CD14-positive monocyte (primary cell): ENCODE measurements around the gene COL6A6. TPM values are rescaled to one million over a fixed set of nuclear protein-coding genes. Genes with fewer than 3 reads are reported as not detected.

Source experiments
- DNase-seq, 3 donors: peaks; one replicate each; pipeline ENCODE4 v3.0.0-alpha.2; 2011 to 2022
- H2AFZ ChIP-seq: 2 replicates; pipeline ENCODE4 v1.6.0; 2012; ENCODE audit warnings: mild to moderate bottlenecking, low read depth, low read length, inconsistent platforms; ENCODE audit not compliant: insufficient read depth, poor library complexity, severe bottlenecking
- H3K27ac ChIP-seq, 2 donors: 1 replicate in 1 of 2; 2 replicates in 1 of 2; pipeline ENCODE4 v1.5.1; 2012 to 2013; ENCODE audit warnings: low read length in 2 of 2, control low read depth in 1 of 2, inconsistent platforms in 1 of 2, low read depth in 1 of 2, mild to moderate bottlenecking in 1 of 2
- H3K27me3 ChIP-seq, 2 donors: one replicate each; pipeline versions ENCODE4 v1.6.0 to v1.6.1; 2011 to 2013; ENCODE audit warnings: low read length in 2 of 2; ENCODE audit not compliant: control insufficient read depth in 2 of 2, insufficient read depth in 2 of 2
- H3K36me3 ChIP-seq, 2 donors: replicated peaks in 1 of 2; 1 replicate in 1 of 2; 2 replicates in 1 of 2; pipeline versions ENCODE4 v1.5.1 to v1.6.1; 2012 to 2013; ENCODE audit warnings: low read length in 2 of 2, control low read depth in 1 of 2, inconsistent platforms in 1 of 2, mild to moderate bottlenecking in 1 of 2; ENCODE audit not compliant: insufficient read depth in 2 of 2, control insufficient read depth in 1 of 2
- H3K4me1 ChIP-seq, 2 donors: 1 replicate in 1 of 2; 2 replicates in 1 of 2; pipeline versions ENCODE4 v1.5.1 to v1.6.1; 2012 to 2013; ENCODE audit warnings: low read length in 2 of 2, control low read depth in 1 of 2, inconsistent platforms in 1 of 2, mild to moderate bottlenecking in 1 of 2, moderate library complexity in 1 of 2; ENCODE audit not compliant: insufficient read depth in 2 of 2, control insufficient read depth in 1 of 2
- H3K4me2 ChIP-seq: replicated peaks from 2 replicates; pipeline ENCODE3; 2012; ENCODE audit warnings: low read length, moderate library complexity, mild to moderate bottlenecking; ENCODE audit not compliant: poor library complexity, severe bottlenecking; ENCODE audit errors: extremely low read depth
- H3K4me3 ChIP-seq, 3 experiments: fragments of 200-600 bp in 1 of 3; sonication (generic) in 1 of 3; replicated peaks in 1 of 3; 1 replicate in 2 of 3; 2 replicates in 1 of 3; pipeline ENCODE4 v1.5.1; 2011 to 2013; ENCODE audit warnings: low read length in 3 of 3, mild to moderate bottlenecking in 3 of 3, control low read depth in 2 of 3, low read depth in 2 of 3, inconsistent platforms in 1 of 3, moderate library complexity in 1 of 3
- H3K79me2 ChIP-seq: 2 replicates; pipeline ENCODE4 v1.6.0; 2012; ENCODE audit warnings: mild to moderate bottlenecking, control low read depth, inconsistent platforms, low read length, moderate library complexity; ENCODE audit not compliant: insufficient read depth
- H3K9ac ChIP-seq: 2 replicates; pipeline ENCODE4 v1.6.0; 2017; ENCODE audit warnings: low read length, mild to moderate bottlenecking; ENCODE audit not compliant: insufficient read depth, poor library complexity, severe bottlenecking
- H3K9me3 ChIP-seq, 2 donors: replicated peaks in 1 of 2; 1 replicate in 1 of 2; 2 replicates in 1 of 2; pipeline versions ENCODE4 v1.5.1 to v1.6.1; 2012 to 2013; ENCODE audit warnings: low read length in 2 of 2, control low read depth in 1 of 2; ENCODE audit not compliant: control insufficient read depth in 1 of 2, insufficient read depth in 1 of 2
- H4K20me1 ChIP-seq: 2 replicates; pipeline ENCODE4 v1.6.0; 2012; ENCODE audit warnings: mild to moderate bottlenecking, low read length, control low read depth, moderate library complexity; ENCODE audit not compliant: insufficient read depth
- H3K27ac Mint-ChIP-seq, 7 donors: one replicate each; pipeline ENCODE4 v1.8.0; 2020; ENCODE audit warnings: mild to moderate bottlenecking in 7 of 7, mixed read lengths in 7 of 7, moderate library complexity in 6 of 7, inconsistent platforms in 2 of 7
- H3K27me3 Mint-ChIP-seq, 3 donors: one replicate each; pipeline ENCODE4 v1.8.0; 2021 to 2022; ENCODE audit warnings: low read depth in 3 of 3, mild to moderate bottlenecking in 3 of 3, mixed read lengths in 3 of 3, moderate library complexity in 3 of 3, inconsistent platforms in 1 of 3
- H3K36me3 Mint-ChIP-seq, 2 donors: one replicate each; pipeline ENCODE4 v1.8.0; 2020; ENCODE audit warnings: mixed read lengths in 2 of 2, inconsistent platforms in 1 of 2, mild to moderate bottlenecking in 1 of 2
- H3K4me1 Mint-ChIP-seq: one replicate; pipeline ENCODE4 v1.8.0; 2020; ENCODE audit warnings: mild to moderate bottlenecking, mixed read lengths
- H3K4me3 Mint-ChIP-seq, 2 donors: one replicate each; pipeline ENCODE4 v1.8.0; 2020; ENCODE audit warnings: mild to moderate bottlenecking in 2 of 2, mixed read lengths in 2 of 2, moderate library complexity in 1 of 2
- H3K9me3 Mint-ChIP-seq, 7 donors: one replicate each; pipeline ENCODE4 v1.8.0; 2020 to 2022; ENCODE audit warnings: mixed read lengths in 7 of 7, mild to moderate bottlenecking in 6 of 7, moderate library complexity in 6 of 7, inconsistent platforms in 2 of 7
- WGBS: methylation state at CpG from one replicate; pipeline ENCODE4 v1.1.5; 2013; ENCODE audit warnings: missing lambda C conversion rate; ENCODE audit not compliant: insufficient coverage; 5-methylcytosine and 5-hydroxymethylcytosine counted together
- intact Hi-C, 2 donors: fragments of 100-400 bp; cut with micrococcal nuclease; formaldehyde crosslinking; loops; one replicate each; pipeline versions ENCODE4 v1.15.0 to v1.15.1; 2023
- polyA plus RNA-seq, 3 donors: library from polyadenylated mRNA; depleted of rRNA in 1 of 3; unstranded in 2 of 3; stranded (reverse) in 1 of 3; fragments of 300-500 nt in 2 of 3; fragments of >200 nt in 1 of 3; fragmentation: Illumina TruSeq in 2 of 3; gene quantifications; 1 replicate in 2 of 3; 2 replicates in 1 of 3; pipeline ENCODE4 v1.2.3, GENCODE V29; 2012 to 2021
- TF ChIP-seq, protein P1 (sequence below): fragments of 200-600 bp; IDR thresholded peaks from one replicate; pipeline ENCODE4 v1.8.0; 2022; ENCODE audit warnings: antibody characterized with exemption, mild to moderate bottlenecking

The COL6A6 gene
- polyA plus RNA-seq, 3 donors = not detected

DNA sequence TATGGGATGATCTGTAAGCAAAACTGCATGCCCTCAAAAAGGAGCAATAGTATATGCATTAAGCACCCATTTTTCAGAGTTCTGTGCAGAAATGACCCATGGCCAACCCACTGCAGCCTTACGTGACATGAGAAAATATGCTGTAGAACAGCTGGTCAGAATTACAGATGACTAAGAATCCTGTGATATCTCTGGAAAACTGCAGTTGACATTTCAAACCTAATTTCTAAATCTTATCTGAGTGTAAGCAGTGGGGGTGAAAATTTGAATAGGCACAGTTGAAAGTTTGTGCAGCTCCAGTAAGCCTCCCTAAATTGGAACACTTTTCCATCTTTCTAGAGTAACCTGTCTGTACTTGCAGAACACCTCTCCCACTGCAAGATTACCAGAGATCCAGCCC lies 28.7 kb upstream of the COL6A6 start:
- Histone ChIP-seq H3K4me1 (no peaks in the 10 kb centered on the region), H3K9me3 (no peaks in the 10 kb centered on the region), H3K9ac (no peak overlapping the region), H2AFZ (no peak overlapping the region), H3K27ac (no peak overlapping the region), H3K4me2 (no peak overlapping the region), H3K36me3 (no peaks in the 10 kb centered on the region), H3K27me3 (no peaks in the 10 kb centered on the region), H3K4me3 (no peak overlapping the region), H4K20me1 (no peaks in the 10 kb centered on the region), H3K79me2 (no peaks in the 10 kb centered on the region)
- Mint-ChIP-seq H3K36me3 (no peaks in the 10 kb centered on the region), H3K27ac (no peak overlapping the region), H3K9me3 (peaks cover 0 to 6% (median 2%) of the 10 kb centered on the region in 7 donors), H3K4me3 (no peak overlapping the region), H3K27me3 (peaks cover 1 to 5% (median 2%) of the 10 kb centered on the region in 3 donors), H3K4me1 (no peaks in the 10 kb centered on the region)
- no CpG with 5 or more reads among the region's 1 CpG for WGBS
- intact Hi-C loops = no loop called here
- no peak for DNase-seq
- TF ChIP-seq, protein P1, sequence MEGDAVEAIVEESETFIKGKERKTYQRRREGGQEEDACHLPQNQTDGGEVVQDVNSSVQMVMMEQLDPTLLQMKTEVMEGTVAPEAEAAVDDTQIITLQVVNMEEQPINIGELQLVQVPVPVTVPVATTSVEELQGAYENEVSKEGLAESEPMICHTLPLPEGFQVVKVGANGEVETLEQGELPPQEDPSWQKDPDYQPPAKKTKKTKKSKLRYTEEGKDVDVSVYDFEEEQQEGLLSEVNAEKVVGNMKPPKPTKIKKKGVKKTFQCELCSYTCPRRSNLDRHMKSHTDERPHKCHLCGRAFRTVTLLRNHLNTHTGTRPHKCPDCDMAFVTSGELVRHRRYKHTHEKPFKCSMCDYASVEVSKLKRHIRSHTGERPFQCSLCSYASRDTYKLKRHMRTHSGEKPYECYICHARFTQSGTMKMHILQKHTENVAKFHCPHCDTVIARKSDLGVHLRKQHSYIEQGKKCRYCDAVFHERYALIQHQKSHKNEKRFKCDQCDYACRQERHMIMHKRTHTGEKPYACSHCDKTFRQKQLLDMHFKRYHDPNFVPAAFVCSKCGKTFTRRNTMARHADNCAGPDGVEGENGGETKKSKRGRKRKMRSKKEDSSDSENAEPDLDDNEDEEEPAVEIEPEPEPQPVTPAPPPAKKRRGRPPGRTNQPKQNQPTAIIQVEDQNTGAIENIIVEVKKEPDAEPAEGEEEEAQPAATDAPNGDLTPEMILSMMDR = no peak

DNA sequence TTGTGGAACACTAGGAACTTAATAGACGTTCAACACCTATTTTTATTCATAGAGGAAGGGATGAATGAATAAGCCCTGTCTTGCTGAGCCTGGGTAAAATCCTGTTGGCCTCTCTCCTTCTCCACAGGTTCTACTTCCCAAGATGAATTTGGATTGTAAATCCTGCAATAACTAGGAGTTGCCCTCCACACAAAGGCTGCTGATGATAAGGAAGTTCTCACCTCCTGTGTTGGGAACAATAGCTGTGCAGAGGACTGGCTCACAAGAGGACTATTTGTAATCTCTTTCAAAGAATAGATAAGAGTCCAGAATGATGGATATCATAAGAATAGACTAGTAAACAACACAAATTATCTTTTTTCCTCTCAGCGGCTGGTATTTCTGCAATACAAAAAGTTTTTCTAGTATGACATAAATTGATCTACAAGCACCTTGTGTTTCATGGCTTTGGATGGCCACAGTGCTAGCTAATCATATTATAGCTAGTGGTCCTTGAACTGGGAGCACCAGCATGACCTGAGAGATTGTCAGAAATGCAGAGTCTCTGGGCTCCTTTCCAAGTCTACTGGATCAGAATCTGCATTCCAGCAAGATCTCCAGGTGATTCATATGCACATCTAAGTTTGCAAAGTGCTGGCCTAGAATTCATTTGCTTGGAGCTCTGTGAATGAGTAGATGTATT lies 28.1 kb upstream of the COL6A6 start:
- DNase-seq = no peak
- Histone ChIP-seq H3K9ac (no peak overlapping the region), H3K4me2 (no peak overlapping the region), H3K36me3 (no peaks in the 10 kb centered on the region), H3K4me3 (no peak overlapping the region), H3K9me3 (no peaks in the 10 kb centered on the region), H3K4me1 (no peaks in the 10 kb centered on the region), H3K27ac (no peak overlapping the region), H3K79me2 (no peaks in the 10 kb centered on the region), H3K27me3 (no peaks in the 10 kb centered on the region), H2AFZ (no peak overlapping the region), H4K20me1 (no peaks in the 10 kb centered on the region)
- H3K27me3 Mint-ChIP-seq = peaks cover 1 to 5% (median 2%) of the 10 kb centered on the region in 3 donors
- intact Hi-C loops = no loop called here
- H3K27ac Mint-ChIP-seq = no peak overlapping the region
- peaks cover 0 to 6% (median 0%) of the 10 kb centered on the region in 7 donors for H3K9me3 Mint-ChIP-seq
- TF ChIP-seq, protein P1 = no peak
- no peaks in the 10 kb centered on the region for H3K36me3 Mint-ChIP-seq
- H3K4me1 Mint-ChIP-seq = no peaks in the 10 kb centered on the region
- no CpG with 5 or more reads among the region's 2 CpGs for WGBS
- no peak overlapping the region for H3K4me3 Mint-ChIP-seq
